Measurements from ENCODE around the gene KLRB1.
"Not testable (repeated sequence)": the region's sequence is repeated elsewhere in the genome, so short reads cannot be mapped to it uniquely, and the experiment has no call there.

KLRB1 gene

DNA sequence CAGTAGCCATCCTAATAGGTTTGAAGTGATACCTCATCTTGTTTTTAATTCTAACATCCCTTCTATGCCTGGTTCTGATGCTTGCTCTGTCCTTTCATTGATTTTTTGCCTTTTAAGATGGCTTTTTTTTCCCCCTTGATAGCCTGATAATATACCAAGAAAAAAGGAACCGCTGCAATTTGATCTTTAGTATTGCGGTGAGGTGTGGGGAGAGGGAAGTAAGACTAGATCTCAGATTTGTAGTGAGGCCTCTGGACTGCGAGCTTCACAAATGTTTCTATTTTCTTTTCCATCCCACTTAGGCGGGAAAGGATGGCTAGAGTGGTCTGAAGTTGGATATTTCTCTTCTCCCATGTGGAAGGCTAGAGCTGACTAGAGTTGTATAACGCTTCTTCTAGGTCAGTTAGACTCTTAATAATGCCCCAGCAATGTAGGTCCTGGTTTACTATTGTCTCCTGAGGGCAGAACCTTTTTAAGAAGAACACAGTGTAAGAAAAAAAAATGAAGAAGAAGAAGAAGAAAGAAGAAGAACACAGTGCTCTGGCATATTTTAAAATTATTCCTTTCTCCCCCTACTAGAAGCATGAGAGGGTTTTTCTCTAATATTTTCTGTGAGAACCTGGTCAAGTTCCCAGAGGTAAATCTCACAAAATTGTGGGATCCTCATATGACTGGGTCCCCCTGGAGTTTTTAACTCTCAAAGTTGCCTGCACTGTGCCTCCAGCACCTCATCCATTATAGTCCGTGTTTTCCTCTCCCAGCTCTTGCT, 11.9 kb upstream of the KLRB1 start:
- DNase-seq (ENCODE audit: low spot score) = no peak

DNA sequence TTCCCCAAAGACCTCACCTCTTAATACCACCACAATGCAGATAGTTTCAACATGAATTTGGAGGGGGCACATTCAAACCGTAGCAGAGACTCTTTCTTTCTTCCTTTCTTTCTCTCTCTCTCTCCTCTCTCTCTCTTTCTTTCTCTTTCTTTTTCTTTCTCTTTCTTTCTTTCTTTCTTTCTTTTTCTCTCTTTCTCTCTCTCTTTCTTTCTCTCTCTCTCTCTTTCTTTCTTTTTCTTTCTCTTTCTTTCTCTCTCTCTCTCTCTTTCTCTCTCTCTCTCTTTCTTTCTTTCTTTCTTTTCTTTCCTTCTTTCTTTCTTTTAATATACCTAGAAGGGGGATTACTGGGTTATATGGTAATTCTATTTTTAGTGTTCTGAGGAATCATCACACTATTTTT, 11.2 kb upstream of the KLRB1 start:
- DNase-seq (ENCODE audit: low spot score) = not testable (repeated sequence)

DNA sequence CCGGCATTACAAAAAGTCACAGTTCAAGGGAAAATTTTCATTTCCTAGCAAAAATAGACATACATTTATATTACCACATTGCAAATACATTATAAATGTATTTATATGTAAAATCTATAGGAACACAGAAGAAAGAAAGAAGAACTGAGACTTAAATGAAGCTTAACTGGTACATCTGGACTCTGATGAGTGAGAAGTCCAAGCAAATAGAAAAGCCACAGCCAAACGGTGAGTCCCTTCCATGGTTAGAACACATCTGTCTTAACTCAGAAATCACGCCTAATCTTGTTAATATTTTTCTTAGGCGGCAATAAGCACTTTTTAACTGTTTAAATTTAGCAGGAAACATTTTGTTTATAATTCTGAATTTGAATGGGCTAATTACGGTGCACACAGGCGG, 9.4 kb upstream of the KLRB1 start:
- DNase-seq (ENCODE audit: low spot score) = no peak

DNA sequence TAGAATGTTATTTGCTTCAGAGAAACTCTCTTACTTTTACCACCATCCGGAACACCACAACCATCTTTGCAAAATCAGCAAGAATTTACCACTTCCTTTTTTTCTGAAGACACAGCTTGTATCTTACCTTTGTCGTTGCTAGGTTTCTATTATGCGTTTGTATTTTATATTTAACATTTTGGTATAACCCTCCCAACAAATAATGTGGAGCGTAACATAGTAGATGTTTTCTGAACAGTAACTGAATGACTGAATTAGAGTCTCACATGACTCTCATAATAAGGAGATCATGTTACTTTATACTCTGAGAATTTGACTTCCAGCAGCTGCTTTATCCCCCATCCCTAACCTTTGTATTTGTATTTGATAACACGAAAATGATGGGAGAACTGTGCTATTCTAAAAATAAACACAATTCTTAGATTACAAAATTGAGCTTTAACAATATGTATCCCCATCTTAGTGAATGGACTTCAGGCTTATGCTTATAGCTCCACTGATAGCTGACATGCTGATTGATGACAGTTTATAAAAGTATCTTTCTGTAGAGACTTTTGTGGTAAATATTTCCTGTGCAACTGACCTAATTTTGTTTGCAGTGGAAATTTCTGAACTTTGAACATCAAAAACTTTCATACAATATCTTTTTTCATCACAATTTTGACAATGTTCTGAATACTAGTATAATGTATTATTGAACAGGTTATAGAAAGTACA, 7.9 kb upstream of the KLRB1 start:
- DNase-seq (ENCODE audit: low spot score) = no peak

DNA sequence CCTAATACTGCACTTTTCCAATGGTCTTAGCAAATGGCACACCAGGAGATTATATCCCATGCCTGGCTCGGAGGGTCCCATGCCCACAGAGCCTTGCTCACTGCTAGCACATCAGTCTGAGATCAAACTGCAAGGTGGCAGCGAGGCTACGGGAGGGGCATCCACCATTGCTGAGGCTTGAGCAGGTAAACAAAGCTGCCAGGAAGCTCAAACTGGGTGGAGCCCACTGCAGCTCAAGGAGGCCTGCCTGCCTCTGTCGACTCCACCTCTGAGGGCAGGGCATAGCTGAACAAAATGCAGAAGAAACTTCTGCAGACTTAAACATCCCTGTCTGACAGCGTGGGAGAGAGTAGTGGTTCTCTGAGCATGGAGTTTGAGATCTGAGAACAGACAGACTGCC, 2.9 kb upstream of the KLRB1 start:
- DNase-seq (ENCODE audit: low spot score) = not testable (repeated sequence)

DNA sequence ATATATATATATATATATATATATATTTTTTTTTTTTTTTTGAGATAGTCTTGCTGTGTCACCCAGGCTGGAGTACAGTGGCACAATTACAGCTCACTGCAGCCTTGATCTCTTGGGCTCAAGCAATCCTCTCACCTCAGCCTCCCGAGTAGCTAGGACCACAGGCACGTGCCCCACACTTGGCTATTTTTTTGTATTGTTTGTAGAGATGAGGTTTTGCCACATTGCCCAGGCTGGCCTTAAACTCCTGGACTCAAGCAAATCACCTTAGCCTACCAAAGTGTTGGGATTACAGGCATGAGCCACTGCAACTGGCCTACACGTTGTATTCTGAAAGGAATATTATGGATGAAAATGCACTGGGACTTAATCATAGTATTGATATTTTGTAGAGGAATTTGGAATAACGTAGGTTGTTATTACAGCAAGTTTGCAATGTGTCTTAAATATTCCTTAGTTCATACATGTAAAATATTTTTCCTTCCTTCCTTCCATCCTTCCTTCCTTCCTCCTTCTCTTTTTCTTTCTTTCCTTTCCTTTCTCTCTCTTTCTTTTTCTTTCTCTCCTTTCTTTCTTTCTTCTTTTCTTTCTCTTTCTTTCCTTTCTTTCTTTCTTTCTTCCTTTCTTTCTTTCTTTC, 862 bp downstream of the KLRB1 start:
- DNase-seq (ENCODE audit: low spot score) = no peak

DNA sequence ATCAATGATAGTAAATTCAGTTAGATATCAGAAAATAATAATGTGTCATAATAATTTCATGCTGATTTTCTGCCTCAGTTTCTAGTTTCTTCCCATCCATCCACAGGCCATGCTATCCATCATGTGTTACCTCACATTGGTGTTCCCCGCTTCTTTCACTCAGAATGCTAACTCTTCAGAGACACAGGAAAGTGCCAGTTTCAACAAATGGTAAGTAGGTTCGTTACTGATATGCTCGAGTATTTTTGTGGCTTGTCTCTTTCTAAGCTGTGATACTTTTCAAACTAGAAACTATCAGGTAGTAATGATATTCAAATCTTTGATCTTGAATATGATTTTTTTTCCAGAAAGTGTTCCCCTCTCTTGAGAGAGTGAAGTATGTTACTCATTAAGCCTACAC, 1.5 kb downstream of the KLRB1 start:
- DNase-seq (ENCODE audit: low spot score) = no peak

DNA sequence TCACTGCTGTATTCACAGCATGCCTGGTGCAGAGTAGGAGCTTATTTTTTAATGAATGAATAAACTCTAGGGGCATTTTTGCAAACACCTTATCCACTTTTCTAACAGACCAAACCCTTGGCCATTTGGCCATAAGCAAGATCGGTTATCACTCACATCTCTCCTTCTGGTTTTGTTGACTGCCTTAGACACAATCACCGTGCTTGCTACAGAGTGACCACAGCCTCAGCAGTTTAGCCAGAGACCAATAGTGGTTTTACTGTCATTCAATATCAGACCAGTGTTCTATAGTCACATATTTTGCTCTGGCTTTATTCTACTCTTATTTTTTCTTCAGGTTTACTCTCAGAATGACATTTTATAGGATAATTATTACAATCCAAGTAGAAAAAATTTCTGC, 2.2 kb downstream of the KLRB1 start:
- DNase-seq (ENCODE audit: low spot score) = no peak

DNA sequence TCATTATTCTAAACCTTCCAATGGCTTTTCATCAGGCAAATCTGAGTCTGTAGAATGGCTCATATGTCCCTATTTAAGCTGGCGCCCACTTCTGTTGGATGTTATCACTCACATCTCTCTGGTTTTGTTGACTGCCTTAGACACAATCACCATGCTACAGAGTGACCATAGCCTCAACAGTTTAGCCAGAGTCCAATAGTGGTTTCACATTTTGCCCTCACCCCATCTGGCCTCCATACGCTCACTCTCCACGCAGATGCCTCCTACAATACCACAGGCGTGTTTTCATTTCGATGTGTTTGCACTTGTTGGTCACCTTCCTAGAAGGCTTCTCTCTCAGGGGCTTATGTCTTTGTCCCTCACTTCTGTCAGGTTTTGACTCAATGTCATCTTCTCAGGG, 3.4 kb downstream of the KLRB1 start:
- no peak for DNase-seq (ENCODE audit: low spot score)

DNA sequence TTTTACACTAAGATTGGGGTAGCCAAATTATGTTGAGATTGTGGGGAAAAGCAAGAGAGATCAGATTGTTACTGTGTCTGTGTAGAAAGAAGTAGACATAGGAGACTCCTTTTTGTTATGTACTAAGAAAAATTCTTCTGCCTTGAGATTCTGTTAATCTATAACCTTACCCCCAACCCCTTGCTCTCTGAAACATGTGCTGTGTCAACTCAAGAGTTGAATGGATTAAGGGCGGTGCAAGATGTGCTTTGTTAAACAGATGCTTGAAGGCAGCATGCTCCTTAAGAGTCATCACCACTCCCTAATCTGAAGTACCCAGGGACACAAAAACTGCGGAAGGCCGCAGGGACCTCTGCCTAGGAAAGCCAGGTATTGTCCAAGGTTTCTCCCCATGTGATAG, 7.3 kb downstream of the KLRB1 start:
- DNase-seq (ENCODE audit: low spot score) = not testable (repeated sequence)

DNA sequence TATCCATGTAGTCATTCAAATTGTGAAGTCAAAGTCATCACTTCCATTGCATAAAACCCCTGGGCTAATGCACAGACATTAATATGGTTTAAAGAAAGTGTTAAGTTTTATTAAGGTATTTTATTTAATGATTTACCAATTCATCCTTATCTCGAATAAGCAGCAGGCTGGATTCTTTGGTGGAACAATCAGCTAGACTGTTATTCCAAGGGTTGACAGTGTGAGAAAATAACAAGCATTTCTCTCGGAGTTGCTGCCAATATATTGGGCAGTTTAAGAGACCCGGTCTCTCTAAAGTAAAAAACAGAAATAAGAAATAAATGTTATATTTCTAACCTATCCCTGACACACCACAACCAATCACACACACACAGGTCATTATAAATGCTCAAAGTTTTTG, 9.4 kb downstream of the KLRB1 start:
- no peak for DNase-seq (ENCODE audit: low spot score)

DNA sequence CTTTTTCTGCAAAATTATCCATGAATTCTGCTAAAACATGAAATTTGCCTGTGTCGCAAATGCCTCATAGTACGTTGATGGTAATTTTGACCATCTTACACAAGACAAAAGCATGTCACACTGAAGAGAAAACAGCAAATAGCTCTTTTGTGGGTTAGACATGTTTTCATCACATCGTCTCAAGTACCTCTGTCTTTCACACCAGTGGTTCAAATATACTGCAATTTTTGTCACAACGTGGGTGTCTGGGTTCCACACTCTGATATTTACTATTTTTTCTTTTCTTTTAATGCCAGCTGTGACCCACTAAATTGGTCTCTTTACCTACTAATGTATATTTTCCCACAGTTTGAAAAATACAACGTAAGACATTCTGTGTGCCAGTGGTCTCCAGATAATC, 10.4 kb downstream of the KLRB1 start:
- no peak for DNase-seq (ENCODE audit: low spot score)

DNA sequence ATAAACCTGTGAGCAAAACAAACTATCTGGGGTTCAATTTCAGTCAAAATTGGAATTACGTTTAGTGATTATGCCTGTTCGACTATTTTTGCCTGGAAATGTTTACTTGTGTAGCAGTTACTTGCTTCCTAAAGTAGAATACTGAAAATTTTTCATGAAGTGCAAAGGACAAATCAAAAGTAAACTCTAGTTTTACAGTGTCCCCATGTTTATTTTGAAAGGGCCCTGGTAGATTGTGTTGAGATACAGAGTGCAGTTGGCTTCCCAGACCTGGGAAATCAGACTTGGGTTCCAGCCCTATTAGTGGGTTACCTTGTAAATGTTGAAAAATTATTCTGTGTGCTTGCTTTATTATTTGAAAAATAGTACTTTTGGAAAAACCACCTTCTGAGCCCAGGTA, 17.3 kb downstream of the KLRB1 start:
- DNase-seq (ENCODE audit: low spot score) = no peak

DNA sequence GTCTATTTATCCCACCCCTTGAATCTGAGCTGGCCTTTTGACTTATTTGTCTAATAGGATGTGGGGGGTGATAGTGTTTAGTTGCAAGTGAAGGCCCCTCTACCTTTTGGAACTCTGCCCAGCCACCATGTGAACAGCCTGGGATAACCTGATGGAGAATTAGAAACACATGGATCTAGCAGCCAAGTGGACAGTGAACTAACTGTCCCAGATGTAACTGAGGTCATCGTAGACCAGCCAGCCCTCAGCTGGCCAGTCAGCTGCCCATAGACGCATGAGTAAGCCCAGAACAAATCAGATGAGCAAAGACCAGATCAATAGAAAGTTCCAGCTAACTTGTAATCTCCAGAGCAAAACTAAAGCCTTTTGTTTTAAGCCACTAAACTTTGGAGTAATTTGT, 19.0 kb downstream of the KLRB1 start:
- no peak for DNase-seq (ENCODE audit: low spot score)

DNA sequence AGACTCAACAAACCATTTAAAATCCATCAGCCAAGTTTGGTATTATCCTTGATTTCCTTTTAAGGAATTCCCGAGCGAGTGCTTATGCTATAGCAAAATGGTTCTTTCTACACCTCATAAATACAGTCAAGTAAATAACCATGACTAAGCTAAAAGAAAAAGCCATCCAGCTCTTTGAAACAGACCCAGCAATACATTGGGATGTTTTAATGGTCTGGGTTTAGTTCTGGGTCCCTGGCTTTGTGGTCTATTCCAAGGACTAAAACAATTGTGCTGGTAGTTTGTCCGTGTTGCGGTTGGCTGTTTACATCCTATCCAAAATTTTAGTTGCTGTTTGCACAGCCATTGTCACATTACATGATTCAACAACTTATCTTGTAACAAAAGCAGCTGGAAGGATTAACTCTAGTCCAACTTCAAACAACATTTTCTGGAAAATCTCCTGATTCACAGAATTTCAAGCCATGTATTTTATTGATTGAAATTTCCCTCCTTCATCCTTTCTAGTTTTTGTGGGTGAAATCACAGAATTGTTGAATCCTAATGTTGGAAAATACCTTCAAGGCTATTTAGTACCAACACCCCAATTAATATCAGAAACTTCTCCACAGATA, 19.6 kb downstream of the KLRB1 start:
- no peak for DNase-seq (ENCODE audit: low spot score)

DNA sequence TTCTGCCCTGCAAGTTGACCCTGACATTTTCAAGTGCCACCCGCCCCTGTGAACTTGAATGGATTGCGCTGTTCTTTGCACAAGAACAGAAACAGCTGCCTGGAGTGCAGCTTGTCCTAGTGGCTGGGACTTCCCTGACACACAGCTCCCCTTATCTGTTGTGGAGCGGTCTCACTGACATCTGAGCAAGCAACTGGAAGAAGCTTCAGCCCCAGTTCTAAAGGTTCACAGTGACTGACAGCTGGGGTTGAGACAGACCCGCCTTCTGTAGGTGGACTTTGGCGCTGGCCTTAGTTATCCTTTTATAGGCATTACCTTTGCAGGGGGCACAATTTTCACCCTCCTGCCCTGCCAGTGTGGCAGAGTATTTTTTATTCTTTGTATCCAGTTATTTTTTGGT, 30.0 kb downstream of the KLRB1 start:
- not testable (repeated sequence) for DNase-seq (ENCODE audit: low spot score)

DNA sequence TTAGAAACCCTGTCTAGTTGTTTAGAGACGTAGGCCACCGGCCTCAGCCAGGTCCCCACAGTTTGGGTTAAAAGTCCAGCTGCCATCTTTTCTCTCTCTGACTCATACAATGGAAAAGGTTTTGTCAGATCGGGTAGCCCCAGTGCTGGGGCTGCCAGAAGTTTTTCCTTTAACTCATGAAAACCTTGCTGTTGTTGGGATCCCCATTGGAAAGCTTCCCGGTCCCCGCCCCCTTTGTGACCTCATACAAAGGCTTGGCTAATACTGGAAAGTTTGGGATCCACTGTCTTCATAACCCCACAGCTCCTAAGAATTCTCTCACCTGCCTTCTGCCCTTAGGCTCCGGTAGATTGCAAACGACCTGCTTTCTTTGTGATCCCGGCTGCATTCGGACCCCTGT, 40.6 kb downstream of the KLRB1 start:
- DNase-seq (ENCODE audit: low spot score) = not testable (repeated sequence)

DNA sequence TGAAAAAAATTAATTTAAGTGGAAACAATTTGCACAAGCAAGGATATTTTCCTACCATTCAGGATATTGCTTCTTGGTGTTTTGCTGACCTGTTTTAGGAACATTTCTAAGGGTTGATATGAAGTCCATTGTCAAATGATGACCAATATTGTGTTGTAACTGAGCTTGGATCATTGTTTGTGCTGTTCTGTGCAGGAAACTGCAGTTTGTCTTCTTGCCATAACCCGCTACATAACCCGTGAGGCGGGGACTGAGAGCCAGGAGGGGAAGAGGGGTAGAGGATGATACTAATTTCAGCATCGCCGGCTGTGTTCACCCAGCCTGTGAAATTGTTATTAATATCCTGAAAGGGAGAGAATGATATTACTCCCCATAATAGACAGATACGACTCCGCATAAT, 41.6 kb downstream of the KLRB1 start:
- DNase-seq (ENCODE audit: low spot score) = not testable (repeated sequence)

DNA sequence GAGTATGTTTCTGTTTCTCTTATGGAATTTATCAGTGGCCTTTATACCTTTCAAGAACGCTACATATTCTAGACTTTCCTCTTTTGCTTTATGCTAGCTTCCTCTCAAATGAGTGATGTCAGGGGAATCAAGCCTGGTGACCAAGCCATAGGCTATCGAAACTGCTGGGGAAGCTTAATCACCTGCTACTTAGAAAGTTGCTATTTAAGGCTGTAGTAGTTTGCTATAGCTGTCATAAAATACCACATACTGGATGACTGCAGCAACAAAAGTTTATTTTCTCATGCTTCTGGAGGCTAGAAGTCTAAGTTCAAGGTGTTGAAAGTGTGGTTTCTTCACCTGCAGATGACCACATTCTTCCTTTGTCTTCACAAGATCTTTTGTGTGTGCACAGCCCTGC, 43.3 kb downstream of the KLRB1 start:
- DNase-seq (ENCODE audit: low spot score) = not testable (repeated sequence)

DNA sequence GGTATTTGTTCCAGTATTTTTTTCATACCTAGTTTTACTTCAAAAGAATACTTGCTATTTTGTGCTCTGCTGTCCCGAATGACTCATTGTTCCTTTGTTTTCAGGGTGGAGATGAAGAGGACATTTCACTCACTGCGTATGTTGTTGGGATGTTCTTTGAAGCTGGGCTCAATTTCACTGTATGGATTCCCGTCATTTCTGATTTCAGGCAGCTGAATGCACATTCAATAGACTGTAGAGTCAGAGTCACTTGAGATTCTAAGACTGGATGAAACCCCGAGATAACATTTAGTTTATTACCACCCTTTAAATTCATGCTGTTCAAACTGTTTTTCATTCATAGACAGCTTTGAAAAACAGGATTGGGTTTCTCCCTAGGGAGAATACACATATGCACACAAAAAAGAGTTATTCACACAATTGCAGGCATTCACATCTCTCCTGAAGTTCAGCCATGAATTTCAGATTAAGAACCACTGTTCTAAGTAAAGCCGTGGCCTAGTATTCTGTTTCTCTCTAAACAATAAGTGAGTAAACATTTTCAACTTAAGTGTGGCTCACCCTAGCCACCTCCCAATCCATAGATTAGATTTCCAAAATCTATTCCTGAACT, 44.8 kb downstream of the KLRB1 start:
- DNase-seq (ENCODE audit: low spot score) = not testable (repeated sequence)

DNA sequence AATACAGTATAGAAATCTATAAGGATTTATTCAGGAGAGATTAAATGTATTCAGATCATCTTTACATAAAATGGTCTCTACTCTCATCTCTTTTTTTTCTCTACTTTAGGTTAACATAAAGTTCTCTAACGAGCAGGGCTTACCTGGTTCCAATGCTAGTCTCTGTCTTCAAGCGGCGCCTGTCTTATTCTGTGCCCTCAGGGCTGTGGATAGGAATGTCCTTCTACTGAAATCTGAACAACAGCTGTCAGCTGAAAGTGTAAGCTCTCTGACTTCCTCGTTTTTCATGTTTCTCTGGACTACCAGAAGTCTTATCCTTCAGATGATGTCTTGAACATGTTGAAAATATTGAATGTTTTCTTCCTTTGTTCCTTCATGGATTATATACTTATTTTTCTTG, 62.2 kb downstream of the KLRB1 start:
- DNase-seq (ENCODE audit: low spot score) = not testable (repeated sequence)
